Neural cell (in vitro differentiated cells): ENCODE measurements around the gene SERAC1. TPM values are rescaled to one million over a fixed set of nuclear protein-coding genes. Genes with fewer than 3 reads are reported as not detected.
A peak's percentile ranks its signal among the peaks of the same experiment; 100 is the strongest.

ENCODE experiments used
- H2AFZ ChIP-seq: fragments of 200-600, 300-800 bp; sonication (generic), shearing (Covaris generic); 2 replicates; pipeline ENCODE4 v1.6.0; 2014; ENCODE audit warnings: low read depth, mild to moderate bottlenecking, antibody characterized with exemption, low read length, moderate library complexity
- H3F3A ChIP-seq: fragments of 200-600 bp; shearing (Covaris generic); 2 replicates; pipeline ENCODE4 v1.6.1; 2016; ENCODE audit warnings: mild to moderate bottlenecking, moderate library complexity, mixed read lengths, antibody characterized with exemption, low read length; ENCODE audit not compliant: insufficient read depth, poor library complexity, severe bottlenecking
- H3K27ac ChIP-seq: fragments of 200-600, 300-800 bp; sonication (generic), shearing (Covaris generic); 2 replicates; pipeline ENCODE4 v1.5.1; 2014; ENCODE audit warnings: mild to moderate bottlenecking, low read length, moderate library complexity
- H3K27me3 ChIP-seq: fragments of 300-800, 200-600 bp; sonication (generic), shearing (Covaris generic); 2 replicates; pipeline ENCODE4 v1.6.0; 2014; ENCODE audit warnings: mild to moderate bottlenecking, low read depth, low read length, moderate library complexity; ENCODE audit not compliant: insufficient read depth
- H3K36me3 ChIP-seq: fragments of 300-800, 200-600 bp; sonication (generic), shearing (Covaris generic); 2 replicates; pipeline ENCODE4 v1.5.1; 2014; ENCODE audit warnings: mild to moderate bottlenecking, antibody characterized with exemption, low read length, moderate library complexity; ENCODE audit not compliant: insufficient read depth
- H3K4me2 ChIP-seq: fragments of 300-800, 200-600 bp; sonication (generic), shearing (Covaris generic); 2 replicates; pipeline ENCODE4 v1.6.0; 2014; ENCODE audit warnings: mild to moderate bottlenecking, low read length
- H3K4me3 ChIP-seq: fragments of 300-800, 200-600 bp; sonication (generic), shearing (Covaris generic); 2 replicates; pipeline ENCODE4 v1.5.1; 2014; ENCODE audit warnings: mild to moderate bottlenecking, low read length, moderate library complexity
- H3K79me2 ChIP-seq: fragments of 200-600 bp; shearing (Covaris generic); replicated peaks from 2 replicates; pipeline ENCODE4 v1.6.0; 2014; ENCODE audit warnings: mild to moderate bottlenecking, low read length, moderate library complexity; ENCODE audit not compliant: insufficient read depth
- H3K9ac ChIP-seq: fragments of 300-800, 200-600 bp; sonication (generic), shearing (Covaris generic); 2 replicates; pipeline ENCODE4 v1.6.1; 2016; ENCODE audit warnings: mild to moderate bottlenecking, low read length, mixed read lengths
- H3K9me2 ChIP-seq: fragments of 200-600 bp; shearing (Covaris generic); 2 replicates; pipeline ENCODE4 v1.6.1; 2016; ENCODE audit warnings: mild to moderate bottlenecking, low read length, mixed read lengths; ENCODE audit not compliant: insufficient read depth
- H3K9me3 ChIP-seq: fragments of 200-600, 300-800 bp; sonication (generic), shearing (Covaris generic); 2 replicates; pipeline ENCODE4 v1.6.1; 2016; ENCODE audit warnings: mild to moderate bottlenecking, mixed run types, low read length, moderate library complexity, mixed read lengths
- H4K20me1 ChIP-seq: fragments of 200-600 bp; shearing (Covaris generic); 2 replicates; pipeline ENCODE4 v1.6.1; 2016; ENCODE audit warnings: mild to moderate bottlenecking, mixed run types; ENCODE audit not compliant: insufficient read depth
- CTCF ChIP-seq: fragments of 450-650 bp; IDR thresholded peaks from 2 replicates; pipeline ENCODE4 v1.5.1; 2014; ENCODE audit warnings: antibody characterized with exemption, mild to moderate bottlenecking, moderate library complexity; ENCODE audit not compliant: poor library complexity, severe bottlenecking
- EP300 ChIP-seq: fragments of 450-650 bp; conservative IDR thresholded peaks from 2 replicates; pipeline ENCODE4 v1.6.1; 2014; ENCODE audit warnings: antibody characterized with exemption, mild to moderate bottlenecking, moderate library complexity; ENCODE audit not compliant: poor library complexity, severe bottlenecking
- EZH2 ChIP-seq: fragments of 200-600, 300-800 bp; shearing (Covaris generic), sonication (generic); IDR thresholded peaks from 2 replicates; pipeline ENCODE4 v1.6.1; 2014; ENCODE audit warnings: antibody characterized with exemption, low read length, borderline replicate concordance, mild to moderate bottlenecking; ENCODE audit not compliant: insufficient read depth, poor library complexity, severe bottlenecking
- MXI1 ChIP-seq: fragments of 450-650 bp; conservative IDR thresholded peaks from 2 replicates; pipeline ENCODE4 v1.6.1; 2014; ENCODE audit warnings: antibody characterized with exemption, mild to moderate bottlenecking; ENCODE audit not compliant: poor library complexity, severe bottlenecking
- POLR2AphosphoS5 ChIP-seq: IDR thresholded peaks from 2 replicates; pipeline ENCODE4 v1.6.1; 2012
- RAD21 ChIP-seq: fragments of 450-650 bp; conservative IDR thresholded peaks from 2 replicates; pipeline ENCODE4 v1.6.1; 2014; ENCODE audit warnings: antibody characterized with exemption, mild to moderate bottlenecking, moderate library complexity
- REST ChIP-seq: IDR thresholded peaks from 2 replicates; pipeline ENCODE4 v1.6.1; 2012; ENCODE audit warnings: borderline replicate concordance
- SMC3 ChIP-seq: fragments of 450-650 bp; conservative IDR thresholded peaks from 2 replicates; pipeline ENCODE4 v1.6.1; 2014; ENCODE audit warnings: antibody characterized with exemption, mild to moderate bottlenecking, moderate library complexity; ENCODE audit not compliant: poor library complexity
- TAF1 ChIP-seq: IDR thresholded peaks from 2 replicates; pipeline ENCODE4 v1.6.1; 2012; ENCODE audit warnings: low read depth
- polyA plus RNA-seq: library from polyadenylated mRNA; depleted of rRNA; stranded (reverse); fragments of >200 nt; gene quantifications from 2 replicates; pipeline ENCODE4 v1.2.3, GENCODE V29; 2014

Gene SERAC1
- polyA plus RNA-seq, 1 donor from 2014 or later = 22.2 TPM

GRCh38 chr6:158191761-158192160 lies 23.7 kb upstream of the SERAC1 start:
- no peaks in the 10 kb centered on the region for H3K27me3 ChIP-seq
- no peak overlapping the region for H3K4me3 ChIP-seq
- no peaks in the 10 kb centered on the region for H3K9me3 ChIP-seq
- no peaks in the 10 kb centered on the region for H3K79me2 ChIP-seq
- H3K27ac ChIP-seq = no peak overlapping the region
- H3F3A ChIP-seq = no peaks in the 10 kb centered on the region
- no peak overlapping the region for H3K9ac ChIP-seq
- no peak overlapping the region for H3K4me2 ChIP-seq
- H2AFZ ChIP-seq = no peak overlapping the region
- H3K36me3 ChIP-seq = peaks cover 7% of the 10 kb centered on the region
- H3K9me2 ChIP-seq = no peaks in the 10 kb centered on the region
- H4K20me1 ChIP-seq = no peaks in the 10 kb centered on the region
- no peak for TF ChIP-seq EZH2
- TF ChIP-seq POLR2AphosphoS5 = peak; percentile 47
- peak; percentile 51 for TF ChIP-seq EP300
- no peak for TF ChIP-seq REST
- TF ChIP-seq CTCF = no peak
- TF ChIP-seq SMC3 = no peak
- no peak for TF ChIP-seq TAF1
- TF ChIP-seq RAD21 = no peak

GRCh38 chr6:158191032-158191431 lies 23.0 kb upstream of the SERAC1 start:
- Histone ChIP-seq H3K79me2 (no peaks in the 10 kb centered on the region), H3K27me3 (no peaks in the 10 kb centered on the region), H3K4me2 (no peak overlapping the region), H3K4me3 (no peak overlapping the region), H3K9ac (no peak overlapping the region), H3K9me3 (no peaks in the 10 kb centered on the region), H2AFZ (no peak overlapping the region), H3K36me3 (peaks cover 7% of the 10 kb centered on the region), H3K9me2 (no peaks in the 10 kb centered on the region), H4K20me1 (no peaks in the 10 kb centered on the region), H3K27ac (no peak overlapping the region), H3F3A (no peaks in the 10 kb centered on the region)
- TF ChIP-seq CTCF (no peak), SMC3 (no peak), REST (no peak), RAD21 (no peak), EZH2 (no peak), MXI1 (no peak), EP300 (no peak), POLR2AphosphoS5 (no peak), TAF1 (no peak)
